GM11168 (cell line): ENCODE measurements around the gene FHDC1.

ENCODE experiments used
- in situ Hi-C: fragments of 300-500 bp; cut with MboI; formaldehyde crosslinking; loops from one replicate; pipeline ENCODE4 v1.12.0; 2022; ENCODE audit warnings: low sequenced_read_pairs; ENCODE audit not compliant: unreplicated experiment

FHDC1 gene

GRCh38 chr4:153026591-153027346, 90.6 kb downstream of the FHDC1 start:
- in situ Hi-C loops, result no loop called here

GRCh38 chr4:153027866-153028265, 91.7 kb downstream of the FHDC1 start:
- in situ Hi-C loops, result no loop called here

GRCh38 chr4:153028535-153028934, 92.4 kb downstream of the FHDC1 start:
- in situ Hi-C loops, result no loop called here
